Esophagus muscularis mucosa (tissue), 4 donors: ENCODE data around the gene MT1B.

Experiments
- EP300 ChIP-seq: sonication (generic); formaldehyde crosslinking; IDR thresholded peaks from one replicate; pipeline ENCODE4 v1.6.1; 2017; ENCODE audit warnings: antibody characterized with exemption
- POLR2A ChIP-seq: fragments of 450-650 bp; IDR thresholded peaks from one replicate; pipeline ENCODE4 v1.6.1; 2017; ENCODE audit warnings: antibody characterized with exemption, moderate library complexity, mild to moderate bottlenecking, low read depth
- TF ChIP-seq, protein P1 (sequence below), 3 experiments: fragments of 200-600 bp in 2 of 3; fragments of 450-650 bp in 1 of 3; sonication (generic) in 2 of 3; IDR thresholded peaks; one replicate each; pipeline ENCODE4 v1.5.1; 2017 to 2019; ENCODE audit warnings: antibody characterized with exemption in 3 of 3, mild to moderate bottlenecking in 2 of 3, moderate library complexity in 1 of 3

DNA sequence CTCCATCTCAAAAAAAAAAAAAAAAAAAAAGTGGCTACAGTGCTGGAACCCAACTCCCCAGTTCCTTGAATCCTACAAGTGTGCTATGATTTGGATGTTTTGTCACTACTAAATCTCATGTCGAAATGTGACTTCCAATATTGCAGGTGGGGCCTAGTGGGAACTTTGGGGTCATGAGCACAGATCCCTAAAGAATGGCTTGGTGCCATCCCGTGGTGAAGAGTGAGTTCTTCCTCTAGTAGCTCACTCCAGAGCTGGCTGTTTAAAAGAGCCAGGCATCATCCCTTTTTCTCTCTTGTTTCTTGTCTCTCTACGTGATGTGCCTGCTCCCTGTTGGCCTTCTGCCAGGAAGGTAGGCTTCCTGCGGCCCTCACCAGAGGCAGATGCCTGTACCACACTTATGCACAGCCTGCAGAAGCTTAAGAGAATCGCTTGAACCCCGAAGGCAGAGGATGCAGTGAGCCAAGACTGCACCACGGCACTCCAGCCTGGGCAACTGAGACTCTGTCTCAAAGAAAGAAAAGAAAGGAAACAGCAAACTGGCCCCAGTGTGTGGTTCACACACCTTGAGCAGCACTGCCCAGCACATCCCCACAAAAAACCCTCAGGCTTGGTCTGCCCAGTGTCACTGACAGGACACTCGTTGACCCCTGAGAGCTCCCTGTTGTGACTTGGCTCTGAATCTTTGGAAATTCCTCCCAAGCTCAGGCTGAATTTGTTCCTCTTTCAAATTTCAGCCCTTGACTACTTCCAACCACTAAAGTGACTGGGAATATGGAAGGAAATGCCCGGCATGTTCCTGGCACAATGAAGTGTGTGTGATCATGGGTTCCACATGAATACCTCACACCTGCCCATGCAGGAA lies 23.0 kb upstream of the MT1B start:
- TF ChIP-seq, protein P1, sequence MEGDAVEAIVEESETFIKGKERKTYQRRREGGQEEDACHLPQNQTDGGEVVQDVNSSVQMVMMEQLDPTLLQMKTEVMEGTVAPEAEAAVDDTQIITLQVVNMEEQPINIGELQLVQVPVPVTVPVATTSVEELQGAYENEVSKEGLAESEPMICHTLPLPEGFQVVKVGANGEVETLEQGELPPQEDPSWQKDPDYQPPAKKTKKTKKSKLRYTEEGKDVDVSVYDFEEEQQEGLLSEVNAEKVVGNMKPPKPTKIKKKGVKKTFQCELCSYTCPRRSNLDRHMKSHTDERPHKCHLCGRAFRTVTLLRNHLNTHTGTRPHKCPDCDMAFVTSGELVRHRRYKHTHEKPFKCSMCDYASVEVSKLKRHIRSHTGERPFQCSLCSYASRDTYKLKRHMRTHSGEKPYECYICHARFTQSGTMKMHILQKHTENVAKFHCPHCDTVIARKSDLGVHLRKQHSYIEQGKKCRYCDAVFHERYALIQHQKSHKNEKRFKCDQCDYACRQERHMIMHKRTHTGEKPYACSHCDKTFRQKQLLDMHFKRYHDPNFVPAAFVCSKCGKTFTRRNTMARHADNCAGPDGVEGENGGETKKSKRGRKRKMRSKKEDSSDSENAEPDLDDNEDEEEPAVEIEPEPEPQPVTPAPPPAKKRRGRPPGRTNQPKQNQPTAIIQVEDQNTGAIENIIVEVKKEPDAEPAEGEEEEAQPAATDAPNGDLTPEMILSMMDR (IDR thresholded peaks at IDR 0.05), result no peak
- TF ChIP-seq POLR2A (no peak), EP300 (no peak)
